Measurements from ENCODE around the gene LAMA2. TPM values are rescaled to one million over a fixed set of nuclear protein-coding genes. Genes with fewer than 3 reads are reported as not detected.

LAMA2 gene
- total RNA-seq, 1 experiment from 2014 or later = 0.28 TPM

DNA sequence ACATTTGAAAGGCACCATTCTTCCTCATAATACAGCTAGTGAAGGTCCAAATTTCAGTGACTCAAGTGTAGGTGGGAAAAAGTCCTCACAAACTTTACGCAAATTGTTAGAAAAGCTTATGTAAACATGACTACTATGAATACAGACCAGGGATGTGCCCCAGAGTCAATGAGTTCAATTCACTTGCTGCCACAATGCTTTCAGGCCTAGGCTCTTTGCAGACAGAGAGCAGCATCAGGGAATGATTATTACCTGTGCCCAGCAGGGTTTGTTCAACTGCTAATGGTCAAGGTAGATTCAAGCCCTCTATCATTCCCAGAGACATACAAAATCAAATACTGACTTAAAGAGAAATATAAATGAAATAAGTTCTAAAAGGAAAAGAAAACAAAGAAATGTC, 84.0 kb downstream of the LAMA2 start:
- H3K4me3 ChIP-seq (ENCODE audit: low read depth in 2 of 2, low read length in 2 of 2) = no peak overlapping the region
- no peak overlapping the region for H3K27ac ChIP-seq (ENCODE audit: low read length)
- intact Hi-C loops (cut with micrococcal nuclease; ENCODE audit: unreplicated experiment) = no loop called here
- TF ChIP-seq POLR2AphosphoS5 (IDR thresholded peaks at IDR 0.05; ENCODE audit: low read depth, low read length) (no peak), SIN3A (IDR thresholded peaks at IDR 0.05; ENCODE audit: borderline replicate concordance, insufficient read depth, low read depth, low read length) (no peak), TCF7L2 (IDR thresholded peaks at IDR 0.05; ENCODE audit: low read depth, low read length) (no peak)
- TF ChIP-seq, protein P1, sequence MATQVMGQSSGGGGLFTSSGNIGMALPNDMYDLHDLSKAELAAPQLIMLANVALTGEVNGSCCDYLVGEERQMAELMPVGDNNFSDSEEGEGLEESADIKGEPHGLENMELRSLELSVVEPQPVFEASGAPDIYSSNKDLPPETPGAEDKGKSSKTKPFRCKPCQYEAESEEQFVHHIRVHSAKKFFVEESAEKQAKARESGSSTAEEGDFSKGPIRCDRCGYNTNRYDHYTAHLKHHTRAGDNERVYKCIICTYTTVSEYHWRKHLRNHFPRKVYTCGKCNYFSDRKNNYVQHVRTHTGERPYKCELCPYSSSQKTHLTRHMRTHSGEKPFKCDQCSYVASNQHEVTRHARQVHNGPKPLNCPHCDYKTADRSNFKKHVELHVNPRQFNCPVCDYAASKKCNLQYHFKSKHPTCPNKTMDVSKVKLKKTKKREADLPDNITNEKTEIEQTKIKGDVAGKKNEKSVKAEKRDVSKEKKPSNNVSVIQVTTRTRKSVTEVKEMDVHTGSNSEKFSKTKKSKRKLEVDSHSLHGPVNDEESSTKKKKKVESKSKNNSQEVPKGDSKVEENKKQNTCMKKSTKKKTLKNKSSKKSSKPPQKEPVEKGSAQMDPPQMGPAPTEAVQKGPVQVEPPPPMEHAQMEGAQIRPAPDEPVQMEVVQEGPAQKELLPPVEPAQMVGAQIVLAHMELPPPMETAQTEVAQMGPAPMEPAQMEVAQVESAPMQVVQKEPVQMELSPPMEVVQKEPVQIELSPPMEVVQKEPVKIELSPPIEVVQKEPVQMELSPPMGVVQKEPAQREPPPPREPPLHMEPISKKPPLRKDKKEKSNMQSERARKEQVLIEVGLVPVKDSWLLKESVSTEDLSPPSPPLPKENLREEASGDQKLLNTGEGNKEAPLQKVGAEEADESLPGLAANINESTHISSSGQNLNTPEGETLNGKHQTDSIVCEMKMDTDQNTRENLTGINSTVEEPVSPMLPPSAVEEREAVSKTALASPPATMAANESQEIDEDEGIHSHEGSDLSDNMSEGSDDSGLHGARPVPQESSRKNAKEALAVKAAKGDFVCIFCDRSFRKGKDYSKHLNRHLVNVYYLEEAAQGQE (IDR thresholded peaks at IDR 0.05; ENCODE audit: insufficient read depth in 1 of 2, low read depth in 2 of 2, low read length in 1 of 2) = no peak
- TF ChIP-seq, protein P2, sequence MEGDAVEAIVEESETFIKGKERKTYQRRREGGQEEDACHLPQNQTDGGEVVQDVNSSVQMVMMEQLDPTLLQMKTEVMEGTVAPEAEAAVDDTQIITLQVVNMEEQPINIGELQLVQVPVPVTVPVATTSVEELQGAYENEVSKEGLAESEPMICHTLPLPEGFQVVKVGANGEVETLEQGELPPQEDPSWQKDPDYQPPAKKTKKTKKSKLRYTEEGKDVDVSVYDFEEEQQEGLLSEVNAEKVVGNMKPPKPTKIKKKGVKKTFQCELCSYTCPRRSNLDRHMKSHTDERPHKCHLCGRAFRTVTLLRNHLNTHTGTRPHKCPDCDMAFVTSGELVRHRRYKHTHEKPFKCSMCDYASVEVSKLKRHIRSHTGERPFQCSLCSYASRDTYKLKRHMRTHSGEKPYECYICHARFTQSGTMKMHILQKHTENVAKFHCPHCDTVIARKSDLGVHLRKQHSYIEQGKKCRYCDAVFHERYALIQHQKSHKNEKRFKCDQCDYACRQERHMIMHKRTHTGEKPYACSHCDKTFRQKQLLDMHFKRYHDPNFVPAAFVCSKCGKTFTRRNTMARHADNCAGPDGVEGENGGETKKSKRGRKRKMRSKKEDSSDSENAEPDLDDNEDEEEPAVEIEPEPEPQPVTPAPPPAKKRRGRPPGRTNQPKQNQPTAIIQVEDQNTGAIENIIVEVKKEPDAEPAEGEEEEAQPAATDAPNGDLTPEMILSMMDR (IDR thresholded peaks at IDR 0.05) = no peak
- H3K9me3 ChIP-seq (ENCODE audit: control insufficient read depth, insufficient read depth, low read depth, low read length) = no peaks in the 10 kb centered on the region
- H3K4me1 ChIP-seq (ENCODE audit: control insufficient read depth, insufficient read depth, low read length) = no peaks in the 10 kb centered on the region
- in situ Hi-C loops (cut with HindIII; ENCODE audit: low pct_unique_long_range_greater_than_20kb, low sequenced_read_pairs) = no loop called here
- no TSS peak for BruUV-seq (replicated peaks)
- ATAC-seq = no peak
- POLR2A ChIA-PET = no interaction called here
- no peaks in the 10 kb centered on the region for H3K36me3 ChIP-seq (ENCODE audit: control insufficient read depth, insufficient read depth, low read length)
- CTCF ChIA-PET = interaction anchor here (0.6 kb wide), 1 partner anchor 363 kb away, joined by 3 read pairs; no protein-coding TSS in a partner anchor
- no peak for DNase-seq (ENCODE audit: low read depth, low spot score)
- H3K27me3 ChIP-seq (ENCODE audit: control insufficient read depth, insufficient read depth, low read length) = no peaks in the 10 kb centered on the region

DNA sequence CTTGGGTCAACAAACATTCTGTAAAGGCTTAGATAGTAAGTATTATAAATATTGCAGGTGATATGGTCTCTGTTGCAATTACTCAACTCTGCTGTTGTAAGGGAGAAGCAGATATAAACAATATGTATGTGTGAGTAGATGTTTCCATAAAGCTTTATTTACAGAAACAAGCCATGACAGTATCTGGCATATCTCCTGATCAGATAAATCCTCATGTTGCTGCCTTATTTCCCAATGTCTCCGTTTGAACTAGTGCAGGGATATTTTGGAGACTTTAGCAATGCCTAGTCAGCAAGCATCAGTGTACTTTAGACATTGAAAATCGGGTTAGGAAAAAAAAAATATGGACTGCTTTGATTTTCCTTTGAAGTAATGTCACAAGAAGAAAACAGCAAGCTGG, 96.1 kb downstream of the LAMA2 start:
- in situ Hi-C loops (cut with HindIII; ENCODE audit: low pct_unique_long_range_greater_than_20kb, low sequenced_read_pairs) (no loop called here), intact Hi-C loops (cut with micrococcal nuclease; ENCODE audit: unreplicated experiment) (no loop called here)
- Histone ChIP-seq H3K27me3 (ENCODE audit: control insufficient read depth, insufficient read depth, low read length) (no peaks in the 10 kb centered on the region), H3K36me3 (ENCODE audit: control insufficient read depth, insufficient read depth, low read length) (no peaks in the 10 kb centered on the region), H3K27ac (ENCODE audit: low read length) (no peak overlapping the region), H3K4me3 (ENCODE audit: low read depth in 2 of 2, low read length in 2 of 2) (no peak overlapping the region), H3K4me1 (ENCODE audit: control insufficient read depth, insufficient read depth, low read length) (no peaks in the 10 kb centered on the region), H3K9me3 (ENCODE audit: control insufficient read depth, insufficient read depth, low read depth, low read length) (no peaks in the 10 kb centered on the region)
- no TSS peak for BruUV-seq (replicated peaks)
- DNase-seq (ENCODE audit: low read depth, low spot score) = no peak
- TF ChIP-seq, protein P1 (IDR thresholded peaks at IDR 0.05; ENCODE audit: insufficient read depth in 1 of 2, low read depth in 2 of 2, low read length in 1 of 2) = no peak
- TF ChIP-seq TCF7L2 (IDR thresholded peaks at IDR 0.05; ENCODE audit: low read depth, low read length) = 0 out of 2 replicates have a peak, but pooled peaks have one; percentile 17
- POLR2A ChIA-PET = no interaction called here
- ATAC-seq = no peak
- CTCF ChIA-PET = interaction anchor here (0.7 kb wide), 1 partner anchor 602 kb away, joined by 3 read pairs; no protein-coding TSS in a partner anchor
